ENCODE results near the gene HRH1.

The HRH1 gene

GRCh38 chr3:11136116-11136515, 18.2 kb upstream of the HRH1 start:
- H3K4me3 ChIP-seq (ENCODE audit: low read depth, low read length) = no peak overlapping the region
- no peak for TF ChIP-seq CTCF (IDR thresholded peaks at IDR 0.05; ENCODE audit: borderline replicate concordance, insufficient read depth, low read depth, low read length)

DNA sequence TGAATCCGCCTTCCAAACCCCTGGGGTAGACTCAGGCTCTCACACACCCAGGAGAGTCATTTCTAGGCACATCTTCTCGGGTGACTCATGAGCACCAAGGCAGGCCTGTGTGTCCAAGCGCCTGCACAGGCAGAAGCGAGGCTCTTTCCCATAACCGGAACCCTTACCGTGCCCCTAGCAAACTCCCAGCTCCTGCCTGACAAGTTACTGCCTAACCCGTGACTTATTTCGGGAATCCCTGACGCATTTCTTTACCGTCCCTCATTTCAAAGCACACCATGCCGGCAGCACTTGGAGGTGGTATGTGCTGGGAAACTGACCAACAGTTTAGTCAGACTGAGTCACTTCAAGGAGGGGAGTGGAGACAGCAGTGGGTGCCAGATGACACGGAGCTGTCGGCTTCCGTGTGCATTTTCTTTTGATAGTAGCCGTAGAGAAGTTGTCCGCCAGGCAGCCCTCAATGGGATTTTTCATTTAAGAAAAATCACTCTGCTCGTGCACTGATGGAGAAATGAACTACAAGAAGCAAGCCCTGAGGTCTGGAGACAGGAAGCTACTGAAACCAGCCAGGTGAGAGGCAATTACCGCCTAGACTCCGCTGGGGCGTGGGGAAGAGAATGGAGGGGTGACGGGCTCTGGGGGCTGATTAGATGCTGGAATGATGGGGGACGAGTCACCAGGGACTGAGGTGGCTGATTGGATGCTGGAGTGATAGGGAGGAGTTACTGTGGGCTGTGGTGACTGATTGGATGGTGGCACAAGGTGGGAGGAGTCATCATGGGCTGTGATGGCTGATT, 17.3 kb upstream of the HRH1 start:
- H3K4me3 ChIP-seq (ENCODE audit: low read depth, low read length) = no peak overlapping the region
- TF ChIP-seq CTCF (IDR thresholded peaks at IDR 0.05; ENCODE audit: borderline replicate concordance, insufficient read depth, low read depth, low read length) = no peak

- H3K4me3 ChIP-seq (ENCODE audit: low read depth, low read length) = no peak overlapping the region
- no peak for TF ChIP-seq CTCF (IDR thresholded peaks at IDR 0.05; ENCODE audit: borderline replicate concordance, insufficient read depth, low read depth, low read length)
These were observed 16.7 kb upstream of the HRH1 start for GRCh38 chr3:11137627-11137959.

DNA sequence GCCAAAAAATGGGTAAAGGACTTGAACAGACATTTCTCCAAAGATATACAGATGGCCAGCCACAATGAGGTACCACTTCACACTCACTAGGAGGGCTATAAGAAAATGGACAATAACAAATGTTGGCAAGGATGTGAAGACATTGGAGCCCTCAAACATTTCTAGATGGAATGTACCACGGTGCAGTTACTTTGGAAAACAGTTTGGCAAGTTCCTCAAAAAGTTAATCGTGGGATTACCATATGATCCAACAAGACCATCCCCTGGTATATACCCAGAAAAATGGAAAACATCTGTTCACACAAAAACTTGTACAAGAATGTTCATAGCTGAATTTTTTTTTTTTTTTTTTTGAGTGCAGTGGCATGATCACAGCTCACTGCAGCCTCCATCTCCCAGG, 15.9 kb upstream of the HRH1 start:
- no peak for TF ChIP-seq CTCF (IDR thresholded peaks at IDR 0.05; ENCODE audit: borderline replicate concordance, insufficient read depth, low read depth, low read length)
- no peak overlapping the region for H3K4me3 ChIP-seq (ENCODE audit: low read depth, low read length)

GRCh38 chr3:11140030-11140712, 14.1 kb upstream of the HRH1 start:
- TF ChIP-seq CTCF (IDR thresholded peaks at IDR 0.05; ENCODE audit: borderline replicate concordance, insufficient read depth, low read depth, low read length) = no peak
- H3K4me3 ChIP-seq (ENCODE audit: low read depth, low read length) = no peak overlapping the region

- no peak for TF ChIP-seq CTCF (IDR thresholded peaks at IDR 0.05; ENCODE audit: borderline replicate concordance, insufficient read depth, low read depth, low read length)
- no peak overlapping the region for H3K4me3 ChIP-seq (ENCODE audit: low read depth, low read length)
These were observed 13.6 kb upstream of the HRH1 start for GRCh38 chr3:11140713-11141104.

DNA sequence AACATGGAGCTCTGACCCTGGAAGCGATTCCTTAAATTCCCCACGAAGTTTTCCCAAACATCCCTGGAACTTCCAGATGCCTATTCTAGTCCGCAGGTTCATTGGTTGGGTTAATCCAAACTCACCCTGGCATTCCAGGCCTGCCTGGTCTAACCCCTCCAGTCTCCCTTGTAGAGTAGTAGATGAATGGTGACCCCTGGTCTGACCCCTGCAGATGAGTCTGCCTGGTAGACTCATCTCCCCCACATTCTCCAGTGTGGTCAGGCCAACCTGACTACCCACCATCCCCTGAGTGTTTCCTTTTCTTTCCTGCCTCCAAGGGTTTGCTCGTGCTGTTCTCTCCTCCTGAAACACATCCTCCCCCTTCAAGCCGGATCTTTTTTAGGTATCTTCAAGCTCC, 10.8 kb upstream of the HRH1 start:
- H3K4me3 ChIP-seq (ENCODE audit: low read depth, low read length) = no peak overlapping the region
- no peak for TF ChIP-seq CTCF (IDR thresholded peaks at IDR 0.05; ENCODE audit: borderline replicate concordance, insufficient read depth, low read depth, low read length)

Measured in GM12875 (cell line).